GM23248 (cell line): ENCODE results near the gene CCZ1B.
"Not testable (repeated sequence)": the region's sequence is repeated elsewhere in the genome, so short reads cannot be mapped to it uniquely, and the experiment has no call there.

Experiments
- EZH2 ChIP-seq: fragments of 200-600 bp; sonication (generic); IDR thresholded peaks from 2 replicates; pipeline ENCODE4 v1.6.1; 2018; ENCODE audit warnings: antibody characterized with exemption, mild to moderate bottlenecking; ENCODE audit not compliant: insufficient read depth, poor library complexity, severe bottlenecking
- EZH2phosphoT487 ChIP-seq: fragments of 200-600 bp; sonication (generic); IDR thresholded peaks from 2 replicates; pipeline ENCODE4 v1.6.1; 2018; ENCODE audit warnings: antibody characterized with exemption, moderate library complexity, mild to moderate bottlenecking, low read depth; ENCODE audit not compliant: insufficient read depth

DNA sequence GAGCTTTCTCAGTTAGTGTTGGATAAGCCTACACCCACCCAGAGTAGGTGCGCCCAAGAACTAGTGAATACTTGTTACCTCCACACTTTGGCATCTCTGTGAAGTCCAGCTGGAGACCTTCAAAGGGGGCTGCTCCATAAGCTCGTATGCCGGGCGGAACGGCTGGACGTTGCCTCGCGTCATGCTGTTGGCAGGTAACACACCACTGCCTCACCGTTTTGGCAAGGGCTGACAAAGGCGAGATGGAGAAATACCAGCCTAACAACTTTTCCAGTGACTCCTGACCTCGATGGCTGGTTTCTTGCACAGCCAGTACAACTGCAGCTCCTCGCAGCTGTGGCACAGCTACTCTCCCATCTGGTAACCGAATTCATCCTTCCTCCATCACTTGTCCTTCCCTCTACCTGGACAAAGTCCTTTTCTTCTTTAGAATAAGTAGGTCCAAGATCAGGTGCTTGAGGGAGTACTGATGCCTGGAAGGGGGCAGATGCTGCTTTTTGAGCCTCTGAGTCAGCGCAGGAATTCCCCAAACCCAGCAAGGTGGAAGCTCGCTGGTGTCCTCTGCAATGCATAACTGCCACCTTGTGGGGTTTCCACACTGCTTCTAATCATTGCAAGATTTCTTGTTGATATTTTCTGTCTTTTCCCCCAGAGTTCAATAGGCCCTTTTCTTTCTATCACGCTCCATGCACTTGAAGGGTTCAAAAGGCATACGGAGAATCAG, 45.5 kb upstream of the CCZ1B start:
- TF ChIP-seq EZH2, EZH2phosphoT487: not testable (repeated sequence)
